22Rv1 (cell line): ENCODE measurements around the gene ST8SIA6.
"Not testable (repeated sequence)": the region's sequence is repeated elsewhere in the genome, so short reads cannot be mapped to it uniquely, and the experiment has no call there.

Source experiments
- H3K27ac ChIP-seq: fragments of 450-650 bp; 2 replicates; pipeline ENCODE4 v1.5.1; 2017
- CTCF ChIP-seq: fragments of 450-650 bp; IDR thresholded peaks from 2 replicates; pipeline ENCODE4 v1.5.1; 2017; ENCODE audit warnings: mild to moderate bottlenecking
- ZFX ChIP-seq: fragments of 450-650 bp; IDR thresholded peaks from 2 replicates; pipeline ENCODE4 v1.6.1; 2017; ENCODE audit warnings: antibody characterized with exemption, borderline replicate concordance

ST8SIA6 gene

GRCh38 chr10:17340144-17340829 is 114.1 kb downstream of the ST8SIA6 start:
- no peak for TF ChIP-seq ZFX
- TF ChIP-seq CTCF: no peak
- H3K27ac ChIP-seq: no peak overlapping the region

DNA sequence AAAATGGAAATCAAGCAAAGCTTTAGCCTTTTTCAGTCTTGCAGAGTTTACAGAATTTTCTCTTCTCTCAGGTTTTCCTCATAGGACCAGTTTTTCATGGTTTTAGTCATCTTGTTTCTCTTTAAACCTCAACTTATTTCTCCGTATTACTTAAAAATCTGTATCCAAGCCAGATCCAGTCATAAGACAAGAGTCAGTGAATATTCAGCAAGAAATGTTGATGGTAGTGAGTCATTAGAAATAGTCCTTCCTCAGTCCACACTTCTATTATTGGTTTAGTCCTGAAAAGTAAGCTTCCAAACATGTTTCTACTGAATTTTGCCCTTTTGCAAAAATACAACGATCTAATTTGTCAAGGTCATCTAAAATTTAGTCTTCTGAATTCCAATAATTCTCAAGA is 119.3 kb downstream of the ST8SIA6 start:
- TF ChIP-seq ZFX (no peak), CTCF (no peak)
- no peak overlapping the region for H3K27ac ChIP-seq

DNA sequence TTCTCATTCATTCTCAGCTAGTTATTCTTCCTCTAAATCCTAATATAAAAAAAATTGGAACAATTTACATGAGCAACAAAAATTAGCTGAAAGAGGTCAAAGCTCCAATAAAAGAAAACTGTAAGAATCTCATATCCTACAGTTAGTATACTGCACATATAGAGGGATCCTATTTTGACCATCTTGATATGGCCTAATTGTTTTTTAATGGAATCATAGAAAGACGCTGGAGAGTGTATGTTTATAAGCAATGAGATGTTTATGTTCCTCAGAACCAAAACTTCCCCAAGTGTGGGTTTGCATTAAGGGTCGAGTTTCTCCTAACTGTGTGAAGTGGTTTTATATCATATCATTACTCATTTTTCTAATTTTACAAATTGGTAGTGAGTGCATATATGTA is 123.9 kb downstream of the ST8SIA6 start:
- TF ChIP-seq ZFX (no peak), CTCF (no peak)
- H3K27ac ChIP-seq: no peak overlapping the region

DNA sequence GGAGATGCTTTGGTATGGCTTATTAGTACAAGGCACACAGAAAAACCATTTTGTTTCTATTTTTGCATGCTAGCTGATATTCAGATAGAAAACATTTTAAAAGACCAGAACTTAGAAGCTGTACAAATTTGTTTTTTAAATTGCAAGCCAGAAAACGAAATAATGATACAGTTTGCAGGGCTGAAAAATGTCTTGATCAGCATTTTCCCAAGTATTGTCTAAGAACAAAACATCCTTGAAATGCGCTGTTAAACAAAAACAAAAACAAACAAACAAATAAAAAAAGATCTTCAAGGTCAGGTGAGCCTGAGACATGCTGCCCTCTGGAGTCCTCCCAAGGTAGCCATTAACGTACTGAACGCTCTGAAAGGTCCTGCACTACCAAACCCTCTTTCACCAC is 128.0 kb downstream of the ST8SIA6 start:
- no peak for TF ChIP-seq ZFX
- no peak; the same call in 1 of the 2 replicates for TF ChIP-seq CTCF
- no peak overlapping the region for H3K27ac ChIP-seq

- H3K27ac ChIP-seq: not testable (repeated sequence)
Measured at GRCh38 chr10:17321957-17322356, 132.4 kb downstream of the ST8SIA6 start.

GRCh38 chr10:17316488-17317170 is 137.8 kb downstream of the ST8SIA6 start:
- no peak overlapping the region for H3K27ac ChIP-seq
- no peak for TF ChIP-seq CTCF
- TF ChIP-seq ZFX: no peak

DNA sequence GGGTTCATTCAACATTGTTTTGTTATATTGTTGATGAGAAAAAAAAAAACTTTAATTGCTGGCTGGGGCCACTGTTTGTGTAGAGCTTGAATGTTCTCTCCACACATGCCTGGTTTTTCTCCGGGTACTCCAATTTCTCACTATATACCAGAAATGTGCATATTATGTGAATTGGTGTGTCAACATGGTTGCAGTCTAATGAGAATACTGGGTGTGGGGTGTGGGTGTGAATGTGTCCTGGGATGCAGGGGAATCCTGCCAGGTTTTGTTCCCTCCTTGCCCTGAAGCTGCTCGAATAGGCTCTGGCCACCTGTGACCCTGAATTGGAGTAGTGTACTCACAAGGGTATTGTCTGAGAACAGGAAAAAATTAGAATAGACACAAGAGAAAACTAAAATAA is 145.0 kb downstream of the ST8SIA6 start:
- no peak overlapping the region for H3K27ac ChIP-seq
- TF ChIP-seq ZFX (no peak), CTCF (no peak)
